RPMI7951 (cell line): ENCODE measurements around the gene PDGFB. TPM values are rescaled to one million over a fixed set of nuclear protein-coding genes. Genes with fewer than 3 reads are reported as not detected.

ENCODE experiments used
- DNase-seq: peaks from one replicate; pipeline ENCODE4 v3.0.0-alpha.2; 2012; ENCODE audit warnings: low read depth
- total RNA-seq: library from RNA; depleted of rRNA; stranded (reverse); fragments of >200 nt; shearing (Covaris generic); gene quantifications from 2 replicates; pipeline ENCODE4 v1.2.3, GENCODE V29; 2014

The PDGFB gene
- total RNA-seq, 1 experiment from 2014 or later: 1.7 TPM

DNA sequence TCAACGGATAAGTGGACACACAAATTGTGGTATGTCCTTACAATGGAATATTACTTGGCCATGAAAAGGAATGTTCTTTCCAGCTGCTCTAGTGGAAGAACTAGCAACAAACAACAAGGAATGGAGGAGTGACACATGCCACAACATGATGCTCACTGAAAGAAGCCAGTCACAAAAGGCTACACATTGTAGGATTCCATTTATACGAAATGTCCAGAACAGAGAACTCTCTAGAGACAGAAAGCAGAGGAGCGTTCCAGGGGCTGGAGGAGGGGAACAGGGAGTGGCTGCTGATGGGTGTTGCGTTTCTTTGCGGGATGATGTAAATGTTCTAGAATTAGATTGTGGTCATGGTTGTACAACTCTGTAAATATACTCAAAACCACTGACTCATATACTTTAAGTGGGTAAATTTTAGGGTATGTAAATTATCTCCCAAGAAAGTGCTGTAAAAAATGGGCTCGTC, 32.4 kb upstream of the PDGFB start:
- DNase-seq: peak; percentile 70

DNA sequence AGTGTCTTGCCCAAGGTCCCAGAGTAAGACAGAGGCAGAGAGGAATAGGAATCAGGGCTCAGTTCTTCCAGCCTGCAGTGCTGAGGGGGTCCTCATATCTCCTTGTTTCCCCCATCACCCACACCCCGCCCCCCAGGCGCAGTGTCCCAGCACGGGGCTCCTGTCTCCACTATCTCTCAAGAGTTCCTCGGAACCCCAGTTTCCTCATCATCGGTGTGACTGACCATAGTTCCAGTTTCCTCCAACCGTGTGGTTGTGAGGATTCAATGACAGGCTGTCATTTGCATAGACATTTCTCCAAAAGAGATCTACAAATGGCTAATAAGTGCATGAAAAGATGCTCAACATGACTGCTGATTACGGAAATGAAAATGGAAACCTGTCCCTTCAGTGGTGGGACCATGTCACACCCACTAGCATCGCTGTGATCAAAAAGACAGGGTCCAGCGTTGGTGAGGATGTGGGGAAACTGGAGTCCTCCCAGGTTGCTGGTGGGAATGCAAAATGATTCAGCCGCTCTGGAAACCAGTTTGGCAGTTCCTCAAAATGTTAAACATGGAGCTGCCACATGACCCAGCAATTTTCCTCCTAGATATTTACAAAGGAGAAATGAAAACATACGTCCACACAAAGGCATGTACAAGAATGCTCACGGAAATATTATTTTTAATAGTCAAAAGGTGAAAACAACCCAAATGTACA, 31.8 kb upstream of the PDGFB start:
- peak; percentile 39 for DNase-seq

DNA sequence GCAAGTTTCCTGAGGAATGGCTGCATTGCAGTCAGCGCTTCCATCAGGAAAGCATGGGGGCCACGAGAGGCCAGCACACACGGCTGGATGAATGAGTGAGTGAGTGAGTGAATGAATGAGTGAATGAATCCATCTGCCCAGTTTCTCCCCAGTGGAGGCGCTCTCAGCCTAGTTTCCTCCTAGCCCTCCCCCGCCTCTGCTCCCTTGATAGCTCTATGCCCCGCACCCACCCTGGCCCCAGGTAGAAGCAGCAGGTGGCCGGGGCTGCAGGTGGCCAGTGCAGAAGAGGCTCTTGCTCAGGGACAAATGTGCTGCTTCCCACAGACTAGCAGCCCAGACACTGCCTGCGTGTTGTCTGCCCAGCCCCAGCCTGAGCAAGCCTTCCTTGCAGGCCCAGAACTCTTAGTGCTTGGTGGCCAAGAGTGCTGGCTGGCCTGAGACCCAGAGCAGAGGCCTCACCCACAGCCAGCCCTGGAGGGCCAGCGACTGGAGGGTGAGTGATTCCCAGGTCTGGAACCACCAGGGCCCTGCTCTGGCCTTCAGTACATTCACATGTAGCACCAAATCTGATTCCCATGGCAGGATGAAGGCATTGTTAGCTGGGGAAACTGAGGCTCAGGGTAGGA, 31.1 kb upstream of the PDGFB start:
- no peak for DNase-seq

DNA sequence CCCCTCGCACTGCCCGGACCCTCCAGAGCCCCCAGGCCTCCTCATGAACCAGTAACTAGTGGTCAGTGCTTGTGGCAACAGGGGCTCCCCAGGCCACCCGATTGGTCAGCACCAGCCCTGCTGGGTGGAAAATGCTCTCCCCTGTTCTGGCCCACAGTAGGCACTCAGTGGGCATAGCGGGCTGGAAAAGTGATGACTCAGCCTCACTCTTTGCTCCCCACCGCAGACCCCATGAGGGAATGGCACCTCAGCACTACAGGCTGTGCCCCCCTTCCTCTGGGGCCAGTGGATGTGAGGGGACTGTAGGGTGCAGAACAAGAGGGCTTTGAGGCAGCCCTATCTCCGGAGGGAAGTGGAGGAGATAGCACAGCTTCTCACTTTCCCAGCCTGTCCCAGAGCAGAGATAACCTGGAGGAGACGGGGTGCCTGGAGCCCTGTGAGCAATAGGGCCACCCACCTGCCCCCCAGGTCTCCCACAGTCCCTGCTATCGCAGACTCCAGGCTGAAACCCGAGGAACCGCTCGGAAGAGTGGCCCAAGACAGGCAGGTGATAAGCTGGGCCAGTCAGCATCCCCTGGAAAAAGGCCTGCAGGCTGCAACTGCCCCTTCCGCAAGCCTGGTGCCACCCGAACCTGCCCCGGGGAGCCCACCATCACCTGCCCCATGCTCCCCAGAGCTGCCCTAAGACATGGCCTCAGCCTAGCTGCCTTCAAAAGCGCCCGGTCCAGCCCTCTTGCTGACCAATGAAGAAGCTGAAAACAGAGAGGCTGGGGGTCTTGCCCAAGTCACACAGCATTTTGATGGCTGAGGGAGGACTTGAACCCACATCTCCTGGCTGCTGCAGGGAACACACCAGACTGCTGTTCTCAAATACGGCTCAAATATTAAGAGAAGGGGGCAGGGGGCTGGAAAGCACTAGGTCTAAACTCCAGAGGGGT, 29.4 kb upstream of the PDGFB start:
- DNase-seq: no peak

DNA sequence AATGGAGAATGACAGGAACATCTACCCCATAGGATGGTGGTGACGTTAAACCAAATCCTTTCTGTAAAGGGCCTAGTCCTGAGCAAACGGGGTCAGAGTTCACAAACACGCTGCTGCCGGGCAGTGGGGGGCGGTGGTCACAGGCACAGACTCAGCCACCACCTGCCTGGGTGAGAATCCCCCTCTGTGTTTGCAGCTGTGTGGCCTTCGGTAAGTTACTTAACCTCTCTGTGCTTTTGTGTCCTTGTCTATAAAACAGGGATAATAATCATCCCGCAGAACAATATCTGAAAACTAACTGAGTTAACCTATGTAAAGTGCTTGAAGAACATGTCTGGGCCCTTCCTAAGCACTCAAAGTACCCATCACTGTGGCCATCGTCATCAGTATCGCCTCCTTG, 26.0 kb upstream of the PDGFB start:
- no peak for DNase-seq

DNA sequence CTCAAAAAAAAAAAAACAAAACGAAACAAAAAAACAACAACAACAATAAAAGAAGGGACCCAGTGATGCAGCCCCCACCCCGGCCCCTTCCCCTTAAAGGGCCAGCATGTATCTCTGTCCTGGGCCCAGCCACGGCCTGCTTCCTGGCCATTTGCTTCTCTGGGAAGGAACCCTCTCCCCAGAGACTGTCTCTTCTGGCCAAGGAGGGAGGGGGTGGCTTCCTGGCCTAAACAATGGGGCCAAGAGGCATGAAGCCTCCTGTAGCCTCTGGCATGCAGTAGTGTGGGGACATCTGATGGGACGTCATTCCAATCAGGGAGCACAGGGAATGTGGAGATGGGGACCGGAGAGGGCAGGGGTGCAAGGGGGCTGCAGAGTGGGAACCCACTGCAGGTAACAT, 25.5 kb upstream of the PDGFB start:
- no peak for DNase-seq

DNA sequence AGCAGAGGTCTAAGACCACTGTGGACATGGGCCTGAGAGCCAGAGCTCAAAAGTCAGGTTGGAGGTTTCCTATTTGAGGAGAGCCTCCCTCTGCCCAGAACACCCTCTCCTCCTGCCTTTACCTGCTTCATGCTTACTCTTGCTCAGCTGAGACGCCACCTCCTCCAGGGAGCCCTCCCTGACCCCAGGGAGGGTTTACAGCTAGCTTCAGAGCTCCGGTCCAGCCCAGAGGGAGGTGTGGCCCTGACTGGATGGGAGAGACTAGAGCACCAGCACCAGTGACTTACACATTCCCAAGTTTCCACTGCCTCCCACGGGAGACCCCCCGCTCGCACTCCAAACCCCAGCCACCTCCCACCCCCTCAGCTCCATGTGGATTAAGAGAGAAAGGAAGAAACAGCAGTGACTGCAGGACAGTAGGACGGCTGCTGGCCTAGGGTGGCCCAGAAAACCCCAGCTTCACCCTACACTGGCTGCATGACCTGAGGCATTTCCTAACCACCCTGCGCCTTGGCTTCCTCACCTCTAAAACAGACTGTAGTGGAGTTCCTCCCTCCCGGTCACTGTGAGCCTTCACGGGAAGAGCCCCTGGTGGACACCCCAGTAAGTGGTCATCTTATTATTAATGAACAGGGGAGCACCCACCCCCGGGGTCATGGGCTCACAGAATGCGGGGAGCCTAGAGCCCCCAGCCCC, 24.5 kb upstream of the PDGFB start:
- DNase-seq: no peak

DNA sequence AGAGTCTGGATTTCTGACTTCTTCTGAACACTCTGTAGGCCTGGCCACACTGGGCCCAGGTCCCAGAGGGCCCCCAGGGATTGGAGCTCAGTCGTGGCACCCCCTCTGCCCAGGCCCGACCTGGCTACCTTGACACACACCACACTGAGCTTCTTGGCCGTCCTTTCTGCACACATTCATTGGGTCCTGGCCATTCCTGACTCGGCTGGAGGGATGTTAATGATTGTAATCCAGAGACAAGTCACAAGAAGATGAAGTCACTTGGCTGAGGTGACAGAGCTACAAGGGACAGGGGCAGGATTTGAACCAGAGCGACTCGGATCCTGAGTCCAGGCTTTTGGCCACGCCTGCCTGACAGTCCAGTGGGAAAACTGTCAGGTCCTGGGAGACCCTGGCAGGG, 23.9 kb upstream of the PDGFB start:
- DNase-seq: no peak

DNA sequence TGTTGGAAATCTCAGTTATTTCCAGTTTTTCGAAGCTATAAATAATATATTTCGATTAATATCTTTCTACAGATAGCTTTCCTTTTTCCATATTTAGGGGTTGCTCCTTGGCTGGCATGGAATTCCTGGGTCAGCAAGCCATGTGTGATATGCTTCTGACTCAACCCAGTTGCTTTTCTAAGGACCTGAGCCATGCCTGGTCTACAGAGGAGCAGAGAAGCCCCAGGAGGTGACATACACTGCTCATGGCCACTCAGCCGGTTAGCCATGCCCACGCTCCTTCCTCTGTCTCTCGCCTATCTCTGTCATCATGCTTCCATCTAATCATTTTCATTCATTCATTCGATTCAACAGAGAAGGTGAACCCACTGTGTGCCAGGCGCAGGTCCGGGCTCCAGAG, 23.2 kb upstream of the PDGFB start:
- no peak for DNase-seq

DNA sequence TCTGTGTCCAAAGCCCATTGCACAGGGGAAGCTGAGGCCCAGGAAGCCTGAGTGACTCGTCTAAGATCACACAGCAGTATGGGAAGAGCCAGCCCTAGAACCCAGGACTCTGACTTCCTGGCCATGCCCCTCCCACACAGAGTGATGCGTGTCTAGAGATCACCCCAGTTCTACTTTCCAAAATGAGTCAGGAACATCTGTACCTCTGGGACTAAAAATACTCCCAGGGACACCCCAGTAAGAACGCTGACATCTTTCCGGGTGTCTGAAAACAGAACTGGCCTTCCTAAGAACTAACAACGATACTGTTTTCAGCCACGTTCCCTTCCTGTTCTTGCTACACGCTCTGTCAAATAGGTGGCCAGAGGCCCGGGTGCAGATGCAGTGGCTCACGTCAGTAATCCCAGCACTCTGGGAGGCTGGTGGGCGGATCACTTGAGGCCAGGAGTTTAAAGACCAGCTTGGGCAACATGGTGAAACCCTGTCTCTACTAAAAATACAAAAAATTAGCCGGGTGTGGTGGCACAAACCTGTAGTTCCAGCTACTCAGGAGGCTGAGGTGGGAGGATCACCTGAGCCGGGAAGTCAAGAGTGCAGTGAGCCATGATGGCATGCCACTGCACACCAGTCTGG, 21.7 kb upstream of the PDGFB start:
- DNase-seq: no peak

DNA sequence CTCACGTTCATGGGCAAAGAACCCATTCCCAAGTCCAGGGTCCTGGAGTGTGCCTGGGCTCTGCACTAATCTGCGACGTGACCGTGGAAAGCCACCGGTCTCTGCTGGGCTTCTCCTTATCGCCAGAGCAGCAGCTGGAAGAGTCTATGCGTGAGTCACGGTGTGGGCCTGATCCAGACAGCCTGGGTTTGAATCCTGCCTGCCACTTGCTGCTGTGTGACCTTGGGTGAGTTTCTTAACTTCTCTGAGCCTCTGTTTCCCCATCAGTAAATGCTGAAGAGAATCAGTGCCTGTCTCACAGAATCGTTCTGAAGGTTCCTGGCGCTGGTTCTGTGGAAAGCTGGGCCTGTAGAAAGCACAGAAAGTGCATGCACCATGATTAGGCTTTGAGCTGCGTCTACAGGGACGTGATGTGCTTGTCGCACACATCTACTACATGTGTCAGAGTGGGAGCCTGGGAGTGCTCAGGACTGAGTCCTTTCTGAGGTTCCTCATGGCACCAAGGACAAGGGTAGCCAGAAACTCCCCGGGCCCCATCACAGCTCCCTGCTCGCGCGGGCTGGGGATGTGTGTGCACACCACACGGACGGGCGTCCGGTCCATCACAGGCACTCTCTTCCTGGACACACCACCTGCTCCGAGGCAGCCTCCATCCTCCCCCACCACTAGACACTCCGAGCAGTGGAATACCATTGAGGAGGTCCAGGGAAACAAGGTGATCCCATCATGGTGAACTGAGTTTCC, 20.5 kb upstream of the PDGFB start:
- DNase-seq: no peak

DNA sequence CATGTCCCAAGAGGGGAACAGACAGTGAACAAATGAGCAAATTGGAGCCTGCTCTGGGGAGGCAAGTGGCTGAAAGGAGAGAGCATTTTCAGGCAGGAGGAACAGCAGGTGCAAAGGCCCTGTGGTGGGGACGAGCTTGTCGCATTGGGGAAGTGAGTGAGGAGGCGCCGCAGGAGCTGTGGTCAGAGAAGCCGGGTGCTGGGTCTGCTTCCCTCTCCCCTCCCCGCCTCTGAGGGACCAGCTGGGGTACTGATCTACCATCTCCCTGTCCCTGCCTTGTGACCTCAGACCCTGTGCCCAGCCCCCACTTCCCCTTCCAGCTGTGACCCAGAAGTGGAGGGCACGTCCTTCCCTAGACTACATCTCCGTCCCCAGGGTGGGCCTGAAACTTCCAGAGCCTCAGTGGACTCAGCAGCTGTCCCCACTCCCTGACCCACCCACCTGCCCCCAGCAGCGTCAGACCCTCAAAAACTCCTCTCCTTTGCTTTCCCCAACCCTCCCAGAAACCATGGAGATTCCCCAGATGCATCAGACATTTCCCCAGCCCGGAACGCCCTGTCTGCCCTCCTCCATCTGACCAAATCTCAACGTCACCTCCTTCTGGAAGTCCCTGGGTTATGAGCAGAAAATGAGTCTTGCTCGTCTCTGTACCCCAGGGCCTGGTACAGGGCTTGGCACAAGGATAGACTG, 19.7 kb upstream of the PDGFB start:
- no peak for DNase-seq

DNA sequence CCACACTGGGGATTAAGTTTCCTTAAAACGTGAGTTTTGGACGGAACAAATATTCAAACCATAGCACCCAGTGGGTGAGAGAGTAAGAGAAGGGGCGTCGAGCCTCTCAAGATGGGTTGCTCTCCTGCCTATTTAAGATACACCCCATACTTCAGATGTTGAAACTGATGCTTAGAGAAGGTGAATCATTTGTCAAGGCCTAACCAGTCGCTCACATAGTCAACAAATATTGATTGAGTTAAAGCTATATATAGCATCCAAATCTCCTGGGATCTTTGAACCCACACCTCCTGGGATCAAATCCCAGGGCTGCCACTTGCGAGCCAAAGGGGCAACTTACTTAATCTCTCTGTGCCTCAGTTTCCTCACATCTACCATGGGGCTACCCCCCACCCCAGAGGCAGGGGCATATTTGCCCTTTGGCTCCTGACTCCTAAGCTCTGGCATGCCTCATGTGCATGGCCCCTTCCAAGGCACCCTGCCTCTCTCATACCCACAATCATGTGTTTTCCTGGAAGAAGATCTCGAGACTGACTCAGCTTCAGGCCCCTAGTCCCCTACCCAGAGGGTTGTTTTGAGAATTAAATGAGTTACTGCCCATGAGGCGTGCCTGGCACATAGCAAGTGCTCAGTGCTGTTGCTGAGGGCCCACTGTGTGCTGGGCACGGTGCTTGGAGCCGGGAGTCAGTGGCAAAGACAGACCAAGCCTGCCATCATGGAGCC, 19.0 kb upstream of the PDGFB start:
- DNase-seq: no peak

DNA sequence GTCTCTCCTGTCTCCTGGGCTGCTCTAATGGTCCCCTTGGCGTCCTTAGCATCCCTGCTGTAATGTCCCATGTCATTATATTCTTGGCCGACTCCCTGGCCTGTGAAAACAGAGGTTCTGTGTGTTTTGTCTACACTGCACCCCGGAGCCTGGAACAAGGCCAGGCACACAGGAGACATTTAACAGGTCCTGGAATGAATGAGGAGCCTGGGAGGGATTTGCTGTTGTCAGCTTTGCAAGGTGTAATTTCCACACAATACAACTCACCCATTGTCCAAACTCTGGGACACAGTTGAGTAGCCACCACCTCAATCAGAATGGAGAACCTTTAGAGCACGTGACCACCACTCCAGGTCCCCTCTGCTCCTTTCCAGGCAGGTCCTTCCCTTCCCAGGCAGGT, 14.9 kb upstream of the PDGFB start:
- DNase-seq: no peak

DNA sequence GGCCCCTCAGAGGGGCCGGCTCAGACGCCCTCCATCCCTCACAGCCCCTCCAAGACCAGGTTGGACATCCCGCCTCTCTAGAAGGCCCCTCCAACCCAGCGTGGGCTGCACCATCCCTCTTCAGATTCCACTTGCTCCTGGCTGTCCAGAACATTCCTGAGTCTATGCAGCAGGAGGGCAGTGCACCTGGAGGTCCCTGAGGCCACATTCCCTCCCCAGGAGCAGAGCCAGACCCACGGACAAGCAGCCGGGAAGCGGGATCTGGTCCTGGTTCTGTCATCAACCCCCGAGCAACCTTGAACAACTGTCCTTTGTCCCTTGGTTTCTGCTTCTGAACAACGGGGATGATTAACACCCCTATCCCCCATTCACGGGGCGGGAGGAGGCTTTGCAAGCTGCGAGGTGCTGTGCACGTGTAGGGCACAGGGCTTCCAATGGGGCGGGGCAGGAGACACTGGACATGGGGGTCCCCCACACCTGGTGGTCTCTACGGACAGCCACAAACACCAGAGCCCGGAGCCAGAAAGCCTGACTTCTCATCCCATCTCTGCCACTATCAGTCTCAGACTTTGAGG, 13.2 kb upstream of the PDGFB start:
- no peak for DNase-seq

DNA sequence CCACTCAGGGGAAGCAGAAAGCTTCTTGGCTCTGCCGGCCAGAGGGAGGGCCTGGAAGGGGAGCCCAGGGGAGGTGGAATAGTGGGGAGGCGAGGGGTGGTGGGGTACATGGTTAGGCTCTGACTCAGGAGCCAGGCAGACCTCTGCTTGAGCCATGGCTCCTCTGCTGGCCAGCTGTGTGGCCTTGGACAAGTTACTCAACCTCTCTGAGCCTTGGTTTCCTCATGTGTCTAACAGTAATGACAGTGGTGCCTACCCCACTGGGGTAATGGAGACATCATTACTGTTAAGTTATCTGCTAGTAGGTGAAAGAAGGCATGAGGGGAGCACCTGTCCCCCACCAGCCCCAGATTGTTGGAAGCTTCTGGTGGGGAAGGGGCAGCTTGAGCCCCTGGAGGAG, 12.2 kb upstream of the PDGFB start:
- no peak for DNase-seq

DNA sequence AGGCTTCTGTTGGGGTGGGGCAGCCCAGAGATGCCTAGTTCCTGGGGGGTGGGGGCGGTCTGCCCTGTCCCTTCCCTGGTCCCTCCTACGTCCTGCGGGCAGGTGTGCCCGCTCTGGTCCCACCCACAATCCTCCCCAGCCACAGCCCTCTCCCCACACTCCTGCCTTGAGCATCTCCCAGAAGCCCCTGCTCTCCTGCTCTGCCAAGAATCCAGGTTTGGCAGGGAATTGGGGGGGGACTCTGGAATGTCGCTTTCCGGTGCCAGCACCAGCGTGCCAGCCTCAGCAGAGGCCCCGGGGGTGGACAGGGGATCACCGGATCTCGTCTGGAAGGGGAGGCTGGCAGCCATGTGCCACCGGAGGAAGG, 11.4 kb upstream of the PDGFB start:
- DNase-seq: no peak

DNA sequence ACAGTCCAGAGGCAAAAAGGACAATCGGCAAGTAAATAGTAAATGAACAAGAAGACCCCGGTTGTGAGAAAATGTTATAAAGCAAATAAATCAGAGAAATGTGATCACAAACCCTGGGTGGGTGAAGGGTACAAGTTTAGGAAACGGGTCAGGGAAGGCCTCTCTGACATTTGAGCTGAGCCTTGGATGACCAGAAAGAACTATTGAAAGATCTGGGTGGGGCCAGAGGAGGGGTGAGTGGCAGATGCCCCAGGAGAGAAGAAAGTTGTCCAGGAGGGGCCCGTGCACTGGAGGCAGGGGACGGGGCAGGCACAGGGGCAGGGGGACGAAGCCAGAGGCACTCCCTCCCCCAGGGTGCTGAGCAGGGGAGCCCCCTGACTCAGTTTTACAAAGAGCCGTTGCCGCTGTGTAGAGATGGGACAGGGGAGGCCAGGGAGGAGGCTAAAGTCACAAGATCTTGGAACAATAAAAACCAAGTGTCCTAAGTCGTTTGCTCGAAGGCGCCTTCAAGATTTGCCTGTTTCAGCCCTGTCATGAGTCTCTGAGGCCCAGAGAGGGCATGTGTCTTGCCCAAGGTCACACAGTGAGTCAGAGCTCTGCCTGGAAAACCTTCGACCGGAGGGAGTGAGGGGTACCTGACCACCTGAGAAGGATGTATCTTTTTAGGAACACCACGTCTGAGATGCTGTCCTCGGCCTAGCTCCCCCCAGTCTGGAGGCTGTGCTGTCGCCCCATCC, 10.8 kb upstream of the PDGFB start:
- no peak for DNase-seq
